ENCODE measurements around the gene MRFAP1.
A peak's percentile ranks its signal among the peaks of the same experiment; 100 is the strongest.

MRFAP1 gene

GRCh38 chr4:6640292-6641163 lies at the start of gene MRFAP1:
MRFAP1 (plus strand) TSS chr4:6640685; CDS start chr4:6640863, 178 bp downstream.
- peak; percentile 94 for DNase-seq

- DNase-seq: no peak
Observed at GRCh38 chr4:6591313-6591712, 49.2 kb upstream of the MRFAP1 start.

DNA sequence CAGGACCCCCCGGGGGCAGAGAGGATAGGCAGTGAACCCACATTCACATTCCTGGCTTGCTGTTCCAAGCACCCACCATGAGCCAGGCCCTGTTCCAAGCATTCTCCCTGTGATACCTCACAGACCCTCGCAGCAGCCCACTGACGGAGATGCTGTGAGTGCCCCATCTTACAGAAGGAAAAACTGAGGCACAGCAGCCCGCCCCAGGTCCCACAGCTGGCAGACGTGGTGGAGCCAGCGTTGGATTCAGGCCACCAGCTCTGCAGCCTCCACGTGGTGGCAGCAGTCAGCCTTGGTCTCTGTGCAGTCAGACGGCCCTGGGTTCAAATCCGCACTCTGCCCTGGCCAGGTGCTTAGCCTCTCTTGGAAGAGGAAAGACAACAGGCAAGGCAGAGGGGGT lies 48.7 kb upstream of the MRFAP1 start:
- DNase-seq: no peak

DNA sequence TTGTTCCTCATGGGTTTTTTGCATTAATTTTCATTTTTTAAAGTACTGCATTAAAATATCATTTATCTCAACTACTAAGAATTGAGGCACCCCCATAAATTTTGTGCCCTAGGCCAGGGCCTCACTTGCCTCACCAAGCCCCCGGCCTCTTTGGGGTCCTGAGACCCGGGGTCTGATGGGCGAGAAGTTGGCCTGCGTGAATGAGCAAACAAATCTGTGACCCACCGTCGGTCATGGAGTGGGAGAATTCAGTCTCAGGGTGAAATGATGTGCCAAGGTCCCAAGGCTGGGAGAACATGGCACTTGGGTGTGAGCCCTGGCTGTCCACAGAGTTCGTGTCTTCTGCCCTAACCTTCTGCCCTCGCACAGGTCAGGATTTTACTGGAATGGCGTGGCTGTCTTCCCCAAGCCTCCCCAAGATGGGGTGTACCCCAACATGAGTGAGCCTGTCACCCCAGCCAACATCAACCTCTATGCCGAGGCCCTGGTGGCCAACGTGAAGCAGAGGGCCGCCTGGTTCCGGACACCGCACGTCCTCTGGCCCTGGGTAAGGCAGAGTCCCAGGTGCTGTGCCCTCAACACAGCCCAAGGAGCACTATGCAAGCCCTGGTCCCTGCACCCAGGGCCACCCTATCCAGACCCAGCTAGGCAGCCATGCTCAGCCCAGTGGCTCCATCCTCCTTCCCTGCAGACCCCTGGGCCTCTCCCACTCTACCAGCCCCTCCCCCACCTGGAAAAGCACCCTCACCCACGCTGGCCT lies 47.5 kb upstream of the MRFAP1 start:
- DNase-seq: no peak

- DNase-seq: no peak
Observed at GRCh38 chr4:6594341-6594740, 46.1 kb upstream of the MRFAP1 start.

DNA sequence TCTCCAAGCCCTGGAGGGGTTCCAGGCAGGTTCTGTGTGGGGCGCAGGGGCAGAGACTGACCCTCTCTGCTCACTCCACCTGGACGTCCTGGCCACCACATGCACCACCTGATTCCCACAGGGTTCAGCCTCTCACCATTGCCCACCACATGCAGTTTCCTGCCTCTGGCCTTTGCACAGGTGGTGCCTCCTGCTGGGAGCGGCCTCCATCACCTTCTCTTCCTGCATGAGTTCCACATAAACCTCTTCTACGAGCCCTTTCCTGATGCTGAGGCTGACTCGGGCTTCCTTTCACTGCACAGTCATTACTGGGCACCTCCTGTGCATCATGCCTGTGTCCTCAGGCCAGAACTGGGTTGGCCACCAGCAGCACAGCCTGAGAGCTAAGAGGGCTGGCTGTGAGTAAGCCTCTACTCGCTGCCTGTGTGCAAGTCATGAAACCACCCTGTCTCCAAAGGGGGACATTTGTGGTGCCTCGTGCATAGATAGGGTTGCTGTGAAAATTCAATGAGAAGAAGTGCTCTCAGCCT lies 45.6 kb upstream of the MRFAP1 start:
- no peak for DNase-seq

- DNase-seq: no peak
Observed at GRCh38 chr4:6595897-6596537, 44.5 kb upstream of the MRFAP1 start.

- DNase-seq: no peak
Observed at GRCh38 chr4:6596948-6597347, 43.5 kb upstream of the MRFAP1 start.

- DNase-seq: no peak
Observed at GRCh38 chr4:6598127-6598526, 42.4 kb upstream of the MRFAP1 start.

GRCh38 chr4:6598641-6599040 lies 41.8 kb upstream of the MRFAP1 start:
- DNase-seq: no peak

- no peak for DNase-seq
Observed at GRCh38 chr4:6601661-6602250, 38.7 kb upstream of the MRFAP1 start.

GRCh38 chr4:6602289-6602688 lies 38.2 kb upstream of the MRFAP1 start:
- no peak for DNase-seq

DNA sequence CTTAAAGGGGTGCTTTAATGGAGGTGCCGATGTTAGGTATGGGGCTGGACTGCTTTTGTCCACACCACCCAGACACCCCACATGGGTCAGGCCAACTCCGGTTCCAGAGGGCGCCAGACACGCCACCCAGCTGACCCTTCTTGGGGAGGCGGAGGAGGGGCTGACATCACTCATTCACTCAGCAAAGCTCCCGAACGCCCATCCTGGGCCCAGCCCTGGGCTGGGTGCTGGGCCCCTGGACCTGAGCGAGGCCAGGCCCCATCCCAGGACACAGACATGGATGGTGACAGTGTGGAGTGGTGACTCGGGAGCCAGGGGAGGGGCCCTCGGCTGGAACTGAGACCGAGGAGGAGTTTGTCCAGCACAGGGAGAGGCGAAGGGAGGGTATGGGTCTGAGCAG lies 37.4 kb upstream of the MRFAP1 start:
- DNase-seq: no peak

DNA sequence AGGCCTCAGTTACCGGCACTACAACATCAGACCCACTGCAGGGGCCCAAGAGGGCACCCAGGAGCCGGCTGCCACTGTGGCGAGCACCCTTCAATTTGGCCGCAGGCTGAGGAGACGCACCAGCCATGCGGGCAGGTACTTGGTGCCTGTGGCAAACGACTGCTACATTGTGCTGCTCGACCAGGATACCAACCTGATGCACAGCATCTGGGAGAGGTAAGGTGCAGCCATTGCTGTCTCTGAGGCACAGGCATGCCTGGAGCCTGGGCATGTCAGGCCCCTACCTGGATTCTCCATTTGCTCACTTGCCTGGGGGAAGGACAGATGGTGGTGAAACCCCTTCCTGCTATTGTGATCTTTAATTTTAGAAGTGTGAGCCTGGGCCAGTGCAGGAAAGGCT lies 35.4 kb upstream of the MRFAP1 start:
- DNase-seq: no peak

- DNase-seq: no peak
Observed at GRCh38 chr4:6605605-6606004, 34.9 kb upstream of the MRFAP1 start.

DNA sequence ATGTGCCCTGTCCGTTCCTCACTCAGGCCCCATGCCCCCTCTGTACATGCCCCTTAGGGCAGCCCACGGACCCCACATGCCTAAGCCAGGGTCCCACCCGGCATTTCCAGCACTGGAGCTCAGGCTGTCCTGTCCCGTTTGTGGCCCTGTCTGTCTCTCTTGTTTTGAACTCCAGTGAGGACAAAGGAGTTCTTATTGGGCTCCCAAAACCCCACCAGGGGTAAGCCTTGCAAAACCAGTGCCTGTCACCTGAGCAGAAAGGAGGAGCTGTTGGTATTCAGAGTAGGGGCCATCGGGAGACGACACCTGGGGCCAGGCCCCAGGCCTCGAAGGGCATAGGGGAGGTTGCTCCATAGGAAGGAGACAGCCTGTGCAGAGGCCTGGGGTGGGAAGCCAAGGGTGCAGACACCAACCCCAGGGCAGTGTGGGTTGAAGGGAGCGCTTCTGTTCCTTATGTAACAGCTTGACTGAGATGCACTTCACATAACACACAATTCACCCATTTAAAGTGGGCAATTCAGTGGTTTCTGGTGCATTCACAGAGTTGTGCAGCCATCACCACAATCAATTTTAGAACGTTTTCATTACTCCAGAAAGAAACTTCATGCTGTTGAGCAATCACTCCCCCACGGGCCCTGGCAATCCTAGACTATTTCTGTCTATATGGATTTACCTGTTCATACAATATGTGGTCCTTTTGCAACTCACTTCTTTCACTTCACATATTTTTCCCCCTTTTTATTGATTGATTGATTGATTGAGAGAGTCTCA lies 33.8 kb upstream of the MRFAP1 start:
- no peak for DNase-seq

GRCh38 chr4:6607368-6608055 lies 33.0 kb upstream of the MRFAP1 start:
- no peak for DNase-seq

DNA sequence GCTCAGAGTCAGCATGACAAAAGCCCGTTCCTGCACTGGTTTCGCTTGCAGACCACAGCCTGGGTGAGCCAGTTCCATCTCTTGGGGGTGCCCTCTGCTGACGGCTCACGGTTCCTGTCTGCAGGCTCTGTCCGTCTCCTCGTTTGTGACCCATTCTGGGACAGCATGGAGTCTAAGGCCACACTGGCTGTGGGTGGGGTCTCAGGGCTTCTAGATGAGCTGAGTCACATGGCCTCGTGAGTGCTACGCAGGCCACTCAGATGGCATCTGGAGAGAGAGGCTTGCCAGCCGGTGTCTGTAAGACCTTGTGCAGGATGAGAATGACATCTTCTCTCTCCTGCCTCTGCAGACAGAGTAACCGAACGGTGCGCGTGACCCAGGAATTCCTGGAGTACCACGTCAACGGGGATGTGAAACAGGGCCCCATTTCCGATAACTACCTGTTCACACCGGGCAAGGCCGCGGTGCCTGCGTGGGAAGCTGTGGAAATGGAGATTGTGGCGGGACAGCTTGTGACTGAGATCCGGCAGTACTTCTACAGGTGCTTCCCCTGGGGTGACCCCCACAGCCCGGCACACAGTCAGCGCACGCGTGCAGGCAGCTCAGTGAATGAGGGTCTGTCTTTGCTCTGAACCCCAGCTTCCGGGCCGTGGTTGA lies 31.6 kb upstream of the MRFAP1 start:
- DNase-seq: no peak

GRCh38 chr4:6609415-6610079 lies 30.9 kb upstream of the MRFAP1 start:
- DNase-seq: no peak

DNA sequence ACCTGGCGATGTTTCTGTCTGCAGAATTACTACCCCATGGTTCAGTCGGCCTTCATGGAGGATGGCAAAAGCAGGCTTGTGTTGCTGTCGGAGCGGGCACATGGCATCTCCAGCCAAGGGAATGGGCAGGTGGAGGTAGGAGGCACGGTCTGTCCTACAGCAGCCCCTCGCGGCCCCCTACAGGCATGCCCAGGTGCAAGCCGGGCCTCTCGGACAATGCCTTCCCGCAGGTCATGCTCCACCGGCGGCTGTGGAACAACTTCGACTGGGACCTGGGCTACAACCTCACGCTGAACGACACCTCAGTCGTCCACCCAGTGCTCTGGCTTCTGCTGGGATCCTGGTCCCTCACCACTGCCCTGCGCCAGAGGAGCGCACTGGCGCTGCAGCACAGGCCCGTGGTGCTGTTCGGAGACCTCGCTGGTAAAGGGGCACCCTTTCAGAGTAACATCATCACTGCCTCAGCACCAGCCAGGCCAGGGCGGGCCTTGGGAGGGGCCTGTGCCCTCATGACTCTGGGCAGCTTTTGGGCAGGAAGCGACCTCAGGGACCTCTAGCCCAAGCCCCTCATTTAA lies 29.5 kb upstream of the MRFAP1 start:
- DNase-seq: no peak

All from CD4-positive, alpha-beta T cell treated with Interleukin-6 for 4 hours (primary cell).